ENCODE results near the gene HMCN2. TPM values are rescaled to one million over a fixed set of nuclear protein-coding genes. Genes with fewer than 3 reads are reported as not detected.

Gene HMCN2
- total RNA-seq, 6 experiments from 2014 or later: 0.31 to 2.0 (median 1.1) TPM

DNA sequence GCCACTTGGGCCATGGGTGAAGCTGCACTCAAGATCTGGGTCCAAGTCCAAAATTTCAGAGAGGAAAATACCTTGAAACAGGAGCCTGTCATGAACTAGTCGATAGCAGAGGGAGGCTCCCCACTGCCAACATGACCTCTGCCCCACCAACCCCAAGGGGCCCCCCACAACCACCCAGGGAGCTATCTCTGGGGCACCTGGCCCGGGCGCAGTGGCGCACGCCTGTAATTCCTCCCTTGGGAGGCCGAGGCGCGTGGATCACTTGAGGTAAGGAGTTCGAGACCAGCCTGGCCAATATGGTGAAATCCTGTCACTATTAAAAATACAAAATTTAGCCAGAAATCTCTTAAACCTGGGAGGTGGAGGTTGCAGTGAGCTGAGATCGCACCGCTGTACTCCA lies 20.1 kb upstream of the HMCN2 start:
- WGBS (ENCODE audit: insufficient coverage, low coverage, low lambda C conversion rate, missing lambda C conversion rate): 100% methylated on average over 5 of the region's 11 CpGs

DNA sequence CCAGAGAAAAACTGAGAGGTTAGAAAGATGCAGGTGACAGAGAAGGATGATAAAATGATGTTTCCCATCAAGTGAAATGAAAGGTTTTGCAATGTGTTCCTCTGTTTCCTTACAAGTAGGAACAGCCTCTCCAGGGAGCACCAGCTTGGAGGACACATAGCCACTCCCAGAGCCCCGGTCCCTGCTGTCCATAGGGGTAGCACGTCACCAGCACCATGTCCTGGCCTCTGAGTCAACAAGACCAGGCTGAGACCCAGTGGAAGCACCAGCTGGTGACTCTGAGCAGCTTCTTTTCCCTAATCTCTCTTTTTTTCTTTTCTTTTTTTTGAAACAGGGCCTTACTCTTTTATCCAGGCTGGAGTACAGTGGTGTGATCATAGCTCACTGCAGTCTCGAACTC lies 19.4 kb upstream of the HMCN2 start:
- H3K4me1 ChIP-seq: peaks cover 0 to 18% (median 3%) of the 10 kb centered on the region in 4 donors
- H3K27me3 ChIP-seq: no peaks in the 10 kb centered on the region
- no peak for TF ChIP-seq POLR2A (IDR thresholded peaks at IDR 0.05)
- TF ChIP-seq, protein P1, sequence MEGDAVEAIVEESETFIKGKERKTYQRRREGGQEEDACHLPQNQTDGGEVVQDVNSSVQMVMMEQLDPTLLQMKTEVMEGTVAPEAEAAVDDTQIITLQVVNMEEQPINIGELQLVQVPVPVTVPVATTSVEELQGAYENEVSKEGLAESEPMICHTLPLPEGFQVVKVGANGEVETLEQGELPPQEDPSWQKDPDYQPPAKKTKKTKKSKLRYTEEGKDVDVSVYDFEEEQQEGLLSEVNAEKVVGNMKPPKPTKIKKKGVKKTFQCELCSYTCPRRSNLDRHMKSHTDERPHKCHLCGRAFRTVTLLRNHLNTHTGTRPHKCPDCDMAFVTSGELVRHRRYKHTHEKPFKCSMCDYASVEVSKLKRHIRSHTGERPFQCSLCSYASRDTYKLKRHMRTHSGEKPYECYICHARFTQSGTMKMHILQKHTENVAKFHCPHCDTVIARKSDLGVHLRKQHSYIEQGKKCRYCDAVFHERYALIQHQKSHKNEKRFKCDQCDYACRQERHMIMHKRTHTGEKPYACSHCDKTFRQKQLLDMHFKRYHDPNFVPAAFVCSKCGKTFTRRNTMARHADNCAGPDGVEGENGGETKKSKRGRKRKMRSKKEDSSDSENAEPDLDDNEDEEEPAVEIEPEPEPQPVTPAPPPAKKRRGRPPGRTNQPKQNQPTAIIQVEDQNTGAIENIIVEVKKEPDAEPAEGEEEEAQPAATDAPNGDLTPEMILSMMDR (IDR thresholded peaks at IDR 0.05): no peak
- WGBS (ENCODE audit: insufficient coverage, low coverage, low lambda C conversion rate, missing lambda C conversion rate): 90% methylated on average over 3 of the region's 3 CpGs
- intact Hi-C loops (cut with DNase I): no loop called here
- H3K9me3 ChIP-seq: no peaks in the 10 kb centered on the region
- DNase-seq (peak in 1 of 3 donors; percentile 31), ATAC-seq (no peak)
- H3K27ac ChIP-seq: no peak overlapping the region
- no peak overlapping the region for H3K4me3 ChIP-seq
- no peaks in the 10 kb centered on the region for H3K36me3 ChIP-seq

More for the DNA sequence above, 20.1 kb upstream of the HMCN2 start:
- Histone ChIP-seq H3K27ac (no peak overlapping the region), H3K27me3 (no peaks in the 10 kb centered on the region), H3K4me1 (peaks cover 0 to 22% (median 5%) of the 10 kb centered on the region in 4 donors), H3K9me3 (no peaks in the 10 kb centered on the region), H3K4me3 (no peak overlapping the region), H3K36me3 (no peaks in the 10 kb centered on the region)
- intact Hi-C loops (cut with DNase I): no loop called here
- TF ChIP-seq POLR2A (IDR thresholded peaks at IDR 0.05): no peak
- TF ChIP-seq, protein P1 (IDR thresholded peaks at IDR 0.05): no peak
- DNase-seq (peak in 1 of 3 donors; percentile 54), ATAC-seq (no peak)

DNA sequence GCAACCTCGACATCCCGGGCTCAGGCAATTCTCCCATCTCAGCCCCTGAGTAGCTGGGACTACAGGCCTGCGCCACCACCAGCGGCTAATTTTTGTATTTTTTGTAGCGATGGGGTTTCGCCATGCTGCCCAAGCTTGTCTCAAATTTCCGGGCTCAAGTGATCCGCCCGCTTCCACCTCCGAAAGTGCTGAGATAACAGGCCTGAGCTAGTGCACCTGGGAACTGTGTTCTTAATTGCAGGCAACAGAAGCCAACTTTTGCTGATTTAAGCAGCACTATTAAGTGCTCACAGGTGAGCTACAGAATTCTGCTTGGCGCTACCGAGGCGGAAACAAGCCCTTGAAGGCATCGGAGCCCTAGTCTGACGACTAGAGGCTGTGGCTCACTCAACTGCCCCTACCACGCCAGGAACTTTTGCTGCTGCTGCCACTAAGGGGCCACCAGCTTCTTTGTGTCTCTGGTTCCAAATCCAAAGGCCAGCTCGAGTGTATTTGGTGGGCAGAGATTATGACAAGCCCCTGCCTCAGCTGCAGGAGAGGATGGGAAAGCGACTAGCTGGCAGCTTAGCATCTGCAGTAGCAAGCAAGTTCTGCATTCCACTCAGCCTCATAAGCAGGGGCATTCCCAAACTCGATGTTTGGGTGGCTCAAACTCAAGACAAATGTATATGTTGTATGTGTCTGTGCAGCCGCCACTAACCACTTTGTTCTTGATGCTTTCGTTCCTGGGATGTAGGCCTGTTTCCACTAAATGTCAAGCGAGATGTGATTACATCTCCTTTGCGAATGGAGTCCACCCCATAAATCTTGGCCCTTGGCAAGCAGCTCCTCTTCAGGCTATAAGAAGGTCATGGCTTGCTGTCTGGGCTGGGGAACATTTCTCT lies 10.6 kb upstream of the HMCN2 start:
- ATAC-seq (no peak), DNase-seq (peak in 1 of 3 donors; percentile 16)
- Histone ChIP-seq H3K27me3 (no peaks in the 10 kb centered on the region), H3K4me3 (no peak overlapping the region), H3K36me3 (no peaks in the 10 kb centered on the region), H3K4me1 (peaks cover 0 to 14% (median 6%) of the 10 kb centered on the region in 4 donors), H3K27ac (no peak overlapping the region), H3K9me3 (no peaks in the 10 kb centered on the region)
- intact Hi-C loops (cut with DNase I): no loop called here
- 93% methylated on average over 12 of the region's 23 CpGs for WGBS (ENCODE audit: insufficient coverage, low coverage, low lambda C conversion rate, missing lambda C conversion rate)
- TF ChIP-seq, protein P1 (IDR thresholded peaks at IDR 0.05): no peak
- TF ChIP-seq POLR2A (IDR thresholded peaks at IDR 0.05): no peak

DNA sequence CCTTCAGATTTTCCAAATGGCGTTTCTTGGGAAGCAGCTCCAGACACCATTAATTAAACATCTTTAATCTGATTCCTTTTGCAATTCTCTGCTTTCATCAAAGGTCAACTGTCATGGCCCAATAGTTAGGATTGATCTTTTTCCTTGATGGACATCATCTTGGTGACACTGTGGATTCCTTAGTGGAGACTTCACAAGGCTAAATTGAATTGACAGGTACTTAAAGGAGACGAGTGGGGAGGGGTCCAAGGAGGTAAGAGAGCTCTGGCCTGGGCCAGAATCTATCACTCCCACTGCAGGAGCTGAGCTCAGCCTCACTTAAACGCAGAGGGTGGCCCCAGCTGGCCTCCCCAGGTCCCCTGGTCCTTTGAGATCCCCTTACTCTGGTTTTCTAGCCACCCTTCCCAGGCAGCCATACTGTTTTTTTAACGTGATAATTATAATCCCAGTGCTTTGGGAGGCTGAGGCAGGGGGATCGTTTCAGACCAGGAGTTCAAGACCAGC lies 9.9 kb upstream of the HMCN2 start:
- DNase-seq (peak in 1 of 3 donors; percentile 21), ATAC-seq (no peak)
- Histone ChIP-seq H3K27me3 (no peaks in the 10 kb centered on the region), H3K4me3 (no peak overlapping the region), H3K4me1 (peaks cover 0 to 19% (median 9%) of the 10 kb centered on the region in 4 donors), H3K27ac (no peak overlapping the region), H3K9me3 (no peaks in the 10 kb centered on the region), H3K36me3 (no peaks in the 10 kb centered on the region)
- intact Hi-C loops (cut with DNase I): no loop called here
- WGBS (ENCODE audit: insufficient coverage, low coverage, low lambda C conversion rate, missing lambda C conversion rate): 70% methylated on average over 5 of the region's 5 CpGs
- no peak for TF ChIP-seq POLR2A (IDR thresholded peaks at IDR 0.05)
- TF ChIP-seq, protein P1 (IDR thresholded peaks at IDR 0.05): no peak

Data from right lobe of liver (tissue), 6 donors.